Stromal cell of bone marrow (primary cell): ENCODE results near the gene OR51E1.
A peak's percentile ranks its signal among the peaks of the same experiment; 100 is the strongest.

Experiments used
- DNase-seq: peaks from one replicate; pipeline ENCODE4 v3.0.0-alpha.2; 2012; ENCODE audit warnings: low read depth

Gene OR51E1

GRCh38 chr11:4654635-4655369 is 11.0 kb downstream of the OR51E1 start:
- DNase-seq: no peak

DNA sequence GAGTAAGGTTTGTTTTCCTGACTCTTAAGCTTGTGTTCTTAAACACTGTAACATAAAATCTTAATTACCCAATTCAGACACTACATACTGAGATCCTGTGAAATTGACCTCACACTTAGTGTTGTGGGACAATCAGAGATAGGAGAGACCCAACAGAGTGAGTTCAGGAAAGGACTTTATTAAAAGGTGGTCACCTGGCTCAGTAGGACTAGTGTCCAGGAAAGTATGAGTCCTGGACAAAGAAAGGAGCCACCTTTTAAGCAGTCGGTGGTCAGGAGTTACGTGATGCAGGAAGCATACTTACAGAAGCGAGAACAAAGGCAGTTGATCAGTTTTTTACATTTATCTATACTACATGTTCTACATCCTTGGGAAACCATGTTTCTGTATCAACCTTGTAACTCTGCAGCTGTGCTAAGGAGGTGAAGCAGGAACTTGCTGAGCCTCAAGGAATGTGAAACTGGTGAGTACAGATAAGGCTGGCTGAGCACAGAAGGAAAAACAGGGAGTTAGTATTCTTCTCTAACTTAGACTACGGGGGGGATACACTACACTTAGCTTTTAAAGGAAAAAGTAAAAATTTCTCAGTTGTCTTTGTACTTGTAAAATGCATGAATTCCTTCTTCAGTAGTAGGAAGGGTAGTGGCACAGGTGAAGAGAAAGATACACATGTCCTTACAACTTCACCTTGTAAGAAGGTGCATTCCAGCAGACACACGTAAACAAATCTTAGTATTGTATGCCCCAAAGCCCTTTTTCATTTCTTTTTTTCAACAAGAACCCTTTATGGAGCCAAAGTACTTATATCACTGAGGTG is 15.1 kb downstream of the OR51E1 start:
- no peak for DNase-seq

GRCh38 chr11:4662876-4663275 is 19.1 kb downstream of the OR51E1 start:
- no peak for DNase-seq

GRCh38 chr11:4664183-4664582 is 20.4 kb downstream of the OR51E1 start:
- DNase-seq: no peak

DNA sequence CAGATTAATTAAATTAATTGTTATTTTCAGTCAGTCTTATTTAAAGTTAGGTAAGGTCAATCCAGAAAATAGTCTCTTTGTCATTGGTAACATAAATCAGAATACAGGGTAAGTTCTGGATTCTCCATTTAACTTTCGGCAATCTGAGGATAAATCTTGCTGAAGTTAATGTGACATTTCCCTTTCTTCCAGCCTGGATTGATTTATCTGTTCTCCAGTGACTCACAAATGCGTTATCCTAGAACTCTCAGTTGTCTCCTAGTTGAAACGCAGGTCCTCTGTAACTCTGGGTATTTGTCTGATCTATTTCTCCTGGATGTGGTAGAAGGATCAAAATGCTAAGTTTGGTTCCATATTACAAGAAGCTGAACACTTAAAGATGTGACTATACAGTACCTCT is 21.0 kb downstream of the OR51E1 start:
- DNase-seq: peak; percentile 3

DNA sequence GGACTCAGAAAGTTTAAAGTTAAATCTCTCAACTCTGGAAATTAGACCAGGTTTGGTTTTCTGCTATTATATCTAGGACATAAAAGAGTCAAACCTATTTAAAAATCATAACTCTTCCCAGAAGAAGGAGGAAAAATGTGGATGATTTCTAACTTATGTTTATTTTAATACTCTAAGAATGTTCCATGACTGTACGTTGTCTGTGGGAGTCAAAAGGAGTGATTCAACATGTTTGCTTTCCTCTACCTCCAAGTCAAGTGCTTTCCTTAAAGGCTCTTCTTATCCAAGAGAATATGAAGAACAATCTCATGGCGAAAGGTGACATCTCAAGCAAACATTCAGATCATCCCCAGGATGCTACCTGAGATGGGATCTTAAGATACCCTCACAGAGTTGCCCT is 21.6 kb downstream of the OR51E1 start:
- peak; percentile 2 for DNase-seq

- DNase-seq: no peak
These were observed 28.0 kb downstream of the OR51E1 start for GRCh38 chr11:4671741-4672140.

DNA sequence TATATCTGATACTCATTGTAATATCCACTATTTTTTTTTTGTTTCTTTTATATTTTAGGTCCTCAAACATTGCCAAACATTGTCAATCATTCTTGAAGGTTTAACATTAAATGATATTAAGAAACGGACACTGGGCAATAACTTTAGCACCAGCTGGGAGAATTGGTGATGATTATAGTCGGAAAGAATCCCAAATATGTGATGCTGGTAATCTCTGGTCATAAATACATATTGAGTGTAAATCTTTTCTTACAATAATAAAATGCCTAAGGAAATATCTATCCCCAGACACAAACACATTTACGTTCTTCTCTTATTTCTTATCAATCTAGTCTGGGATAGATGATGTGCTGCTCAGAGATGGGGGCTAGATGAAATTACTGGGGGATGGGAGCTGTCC is 28.7 kb downstream of the OR51E1 start:
- peak; percentile 10 for DNase-seq

- DNase-seq: no peak
These were observed 30.0 kb downstream of the OR51E1 start for GRCh38 chr11:4673781-4674180.

- no peak for DNase-seq
These were observed 34.2 kb downstream of the OR51E1 start for GRCh38 chr11:4677948-4678347.

DNA sequence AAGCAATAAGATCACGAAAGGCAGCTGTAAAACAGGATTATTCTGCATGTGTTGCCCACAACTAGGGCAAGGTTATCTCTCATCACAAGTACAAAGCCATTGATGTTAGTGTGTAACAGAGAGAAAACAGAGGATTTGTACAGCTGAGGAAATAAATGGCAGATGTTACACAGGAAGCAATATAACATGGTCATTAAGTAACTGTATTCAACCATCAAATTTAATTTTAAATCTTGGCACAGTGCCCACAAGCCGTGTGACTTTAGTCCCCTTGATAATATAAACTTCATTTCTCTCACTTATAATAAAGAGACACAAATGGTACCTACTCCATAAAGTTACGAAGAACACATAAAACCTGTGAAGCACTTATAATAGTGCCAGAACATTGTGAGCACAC is 36.6 kb downstream of the OR51E1 start:
- DNase-seq: no peak

DNA sequence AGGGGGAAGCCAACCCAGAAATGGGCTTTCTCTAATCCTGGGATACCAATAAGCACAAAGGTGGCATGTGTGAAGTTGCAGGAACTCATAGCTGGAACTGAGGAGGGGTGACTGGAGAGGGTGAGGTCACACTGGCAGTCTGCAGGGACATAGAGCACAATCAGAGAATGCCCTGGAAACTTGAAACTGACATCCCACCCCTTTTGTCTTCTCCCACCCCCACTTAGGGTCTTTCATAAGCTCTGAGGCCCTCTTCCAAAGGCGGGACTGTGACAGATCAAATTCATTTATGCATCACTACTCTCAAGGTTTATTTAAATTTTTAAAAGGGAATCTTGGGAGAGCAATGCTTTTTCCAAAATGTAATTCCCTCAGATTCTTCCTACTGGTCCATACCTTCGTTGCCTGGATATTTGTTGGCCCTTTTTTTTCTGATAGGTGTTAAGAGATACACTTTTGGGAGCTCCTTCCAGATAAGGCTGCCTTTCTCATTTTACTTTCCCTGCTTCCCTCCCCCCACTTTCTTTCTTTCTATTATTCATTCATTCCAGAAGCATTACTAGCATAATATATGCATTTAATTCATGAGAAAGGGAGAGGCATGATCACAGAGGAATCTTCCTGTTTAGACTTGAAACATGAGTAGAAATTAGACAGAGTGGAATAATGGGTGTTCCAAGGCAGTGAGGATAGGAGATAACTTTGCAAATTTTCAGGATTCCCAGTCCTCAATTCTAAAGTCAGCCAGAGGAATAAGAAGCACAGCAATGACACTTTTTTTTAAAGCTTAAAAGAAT is 39.0 kb downstream of the OR51E1 start:
- peak; percentile 8 for DNase-seq

DNA sequence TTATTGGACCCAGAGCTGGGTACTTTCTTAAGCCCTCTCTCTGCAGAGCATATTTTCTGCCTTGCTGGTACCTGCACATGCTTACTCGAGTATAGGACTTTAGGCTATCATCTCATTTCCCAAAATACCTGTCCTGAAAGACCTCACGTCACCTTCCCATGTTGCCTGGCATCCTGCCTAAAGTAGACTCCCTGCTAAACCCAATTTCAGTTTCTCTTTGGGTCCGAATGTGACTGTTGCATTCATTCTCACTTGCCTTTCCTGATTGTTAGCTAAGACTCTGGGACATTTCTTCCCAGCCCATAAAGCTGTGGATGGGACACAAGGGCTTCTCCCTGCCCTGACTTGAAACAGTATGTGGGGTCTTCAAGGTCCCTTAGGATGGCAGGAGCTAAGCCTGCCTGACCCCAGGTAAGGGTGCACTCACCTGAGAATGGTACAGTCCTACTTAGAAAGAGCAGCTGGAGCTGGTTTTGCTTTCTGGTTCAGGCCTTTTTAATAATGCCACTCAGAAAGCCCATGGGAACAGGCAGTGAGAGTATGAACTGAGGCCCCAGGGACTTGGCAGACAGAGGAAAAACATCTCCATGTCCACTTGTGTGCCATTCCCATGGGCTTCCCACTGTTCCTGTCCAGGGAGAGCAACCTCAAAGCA is 41.0 kb downstream of the OR51E1 start:
- no peak for DNase-seq

GRCh38 chr11:4695442-4695841 is 51.7 kb downstream of the OR51E1 start:
- no peak for DNase-seq

- peak; percentile 25 for DNase-seq
These were observed 53.8 kb downstream of the OR51E1 start, which contains the start of gene OR51E2 for GRCh38 chr11:4697585-4697984. TSS of gene OR51E2 (minus strand) at chr11:4697853. CDS start at chr11:4682711, 15,142 bp downstream.

GRCh38 chr11:4699697-4700435 is 56.1 kb downstream of the OR51E1 start:
- no peak for DNase-seq

- DNase-seq: no peak
These were observed 56.6 kb downstream of the OR51E1 start for GRCh38 chr11:4700436-4700820.

DNA sequence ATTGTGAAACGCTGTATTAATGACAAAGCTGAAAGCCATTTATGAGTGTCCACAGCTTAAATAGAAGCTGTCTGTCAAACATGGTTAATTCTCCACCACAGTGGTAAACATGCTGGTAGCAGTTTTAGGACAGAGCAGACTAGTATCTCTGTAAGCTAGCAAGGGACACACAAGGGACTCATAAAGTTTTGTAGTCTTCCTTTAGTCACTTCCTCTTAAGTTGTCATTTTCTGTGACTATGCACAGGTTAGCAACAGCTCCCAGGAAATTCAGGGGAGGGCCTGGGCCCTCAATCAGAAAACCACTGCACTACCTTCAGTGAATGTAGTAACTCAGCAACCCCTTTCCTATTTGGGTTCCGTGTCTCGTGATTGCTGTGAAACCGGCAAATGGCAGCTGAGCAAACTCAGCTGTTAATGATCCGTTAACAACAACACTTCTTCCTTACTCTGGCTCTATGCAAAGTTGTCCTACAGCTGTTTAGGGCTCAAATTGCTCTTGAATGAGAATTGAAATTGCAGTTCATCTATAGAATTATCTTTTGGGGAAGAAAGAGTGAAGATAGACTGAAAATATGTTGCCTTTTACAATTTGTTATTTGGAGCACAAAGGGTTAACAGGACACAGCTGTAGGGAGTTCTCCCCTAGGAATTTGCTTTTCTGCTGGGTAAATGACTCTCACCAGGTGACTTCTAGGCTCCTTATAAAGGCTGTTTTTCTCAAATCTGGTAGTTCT is 60.4 kb downstream of the OR51E1 start, which contains the start of gene MMP26:
Gene MMP26 (plus strand): TSS at position 731 of the 736 bp plus-strand sequence.
- DNase-seq: no peak

DNA sequence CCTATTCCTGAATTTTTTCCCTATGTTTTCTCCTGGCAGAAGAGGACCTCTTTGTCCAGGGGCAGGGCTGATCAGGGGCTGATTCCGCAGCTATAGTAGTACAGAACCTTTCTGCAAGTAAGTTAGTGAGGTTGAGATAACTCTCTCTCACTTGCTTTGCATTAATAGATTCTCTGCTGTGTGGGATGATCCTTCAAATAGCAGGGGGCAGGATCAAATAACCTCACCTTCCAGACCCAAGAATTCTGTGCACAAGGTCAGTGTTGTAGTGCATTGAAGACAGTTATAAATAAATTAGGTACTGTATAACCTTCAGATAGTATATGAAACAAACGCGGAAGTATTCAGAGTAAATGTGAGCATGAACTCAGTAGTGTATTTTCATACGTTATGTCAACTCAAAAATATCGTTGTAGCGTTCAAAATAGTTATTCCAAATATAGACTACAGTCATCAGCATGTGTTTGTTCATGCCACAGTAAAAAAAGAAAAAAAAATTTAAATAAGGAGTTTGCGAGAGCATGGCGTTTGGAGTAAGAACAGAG is 61.1 kb downstream of the OR51E1 start:
- no peak for DNase-seq
